Bronchus fibroblast of lung (primary cell): ENCODE data around the gene DDA1. TPM values are rescaled to one million over a fixed set of nuclear protein-coding genes. Genes with fewer than 3 reads are reported as not detected.

Experiments
- total RNA-seq: library from RNA; depleted of rRNA; stranded (reverse); fragments of >200 nt; gene quantifications from 2 replicates; pipeline ENCODE4 v1.2.3, GENCODE V29; 2015

DDA1 gene
- 30.3 and 41.0 TPM in 2 replicates for total RNA-seq

GRCh38 chr19:17309198-17309964 is at the start of gene DDA1:
Gene DDA1 (plus strand): TSS chr19:17309563. CDS start chr19:17309655, 92 bp downstream.

GRCh38 chr19:17264641-17264979 is 44.8 kb upstream of the DDA1 start, which contains the start of gene USHBP1:
Gene USHBP1 (minus strand): TSS chr19:17264745. CDS start chr19:17264299, 446 bp downstream.

GRCh38 chr19:17266975-17267788 is 42.2 kb upstream of the DDA1 start, which contains the start of gene BABAM1:
Gene BABAM1 (plus strand): TSS chr19:17267443. CDS start chr19:17268807, 1,364 bp downstream.

GRCh38 chr19:17281391-17282304 is 27.7 kb upstream of the DDA1 start, which contains the start of gene ANKLE1:
Gene ANKLE1 (plus strand): TSS chr19:17281901. CDS start chr19:17281921, 20 bp downstream.

GRCh38 chr19:17303167-17303939 is 6.0 kb upstream of the DDA1 start, which contains the start of gene ABHD8:
Gene ABHD8 (minus strand): TSS chr19:17303425. CDS start chr19:17301616, 1,809 bp downstream.

GRCh38 chr19:17305517-17306284 is 3.7 kb upstream of the DDA1 start, which contains the start of gene MRPL34:
Gene MRPL34 (plus strand): TSS chr19:17305872. CDS start chr19:17305893, 21 bp downstream.

GRCh38 chr19:17334414-17335409 is 25.3 kb downstream of the DDA1 start, which contains the start of gene ANO8:
Gene ANO8 (minus strand): TSS chr19:17334855. CDS start chr19:17334670, 185 bp downstream.

GRCh38 chr19:17336872-17337674 is 27.7 kb downstream of the DDA1 start, which contains the start of gene GTPBP3:
Gene GTPBP3 (plus strand): TSS chr19:17337553. CDS start chr19:17337612, 59 bp downstream.

Other genes with a start within 250 kb of the DDA1 start
- 11.9 and 12.4 TPM in 2 replicates for gene HAUS8, start 234.1 kb upstream of the DDA1 start, total RNA-seq
- gene MYO9B, start 233.8 kb upstream of the DDA1 start, total RNA-seq, result 48.4 and 52.9 TPM in 2 replicates
- 21.0 and 28.1 TPM in 2 replicates for gene USE1, start 94.2 kb upstream of the DDA1 start, total RNA-seq
- gene OCEL1, start 83.3 kb upstream of the DDA1 start, total RNA-seq, result 4.7 and 5.1 TPM in 2 replicates
- gene NR2F6, start 63.6 kb upstream of the DDA1 start, total RNA-seq, result 58.7 and 66.7 TPM in 2 replicates
- gene USHBP1, start 44.8 kb upstream of the DDA1 start, total RNA-seq, result not detected in 2 replicates
- gene BABAM1, start 42.1 kb upstream of the DDA1 start, total RNA-seq, result 114 and 121 TPM in 2 replicates
- 1.5 TPM in 2 replicates for gene ANKLE1, start 27.7 kb upstream of the DDA1 start, total RNA-seq
- 16.5 and 18.3 TPM in 2 replicates for gene ABHD8, start 6.1 kb upstream of the DDA1 start, total RNA-seq
- 94.0 and 119 TPM in 2 replicates for gene MRPL34, start 3.7 kb upstream of the DDA1 start, total RNA-seq
- 5.2 and 5.5 TPM in 2 replicates for gene ANO8, start 25.3 kb downstream of the DDA1 start, total RNA-seq
- gene GTPBP3, start 28.0 kb downstream of the DDA1 start, total RNA-seq, result 13.7 and 16.3 TPM in 2 replicates
- gene PLVAP, start 67.8 kb downstream of the DDA1 start, total RNA-seq, result not detected in 2 replicates
- not detected in 2 replicates for gene CCDC194, start 84.6 kb downstream of the DDA1 start, total RNA-seq
- gene BST2, start 96.1 kb downstream of the DDA1 start, total RNA-seq, result 1.6 TPM in 1 of 2 replicates, not detected in the other
- gene MVB12A, start 110.5 kb downstream of the DDA1 start, total RNA-seq, result 101 and 106 TPM in 2 replicates
- under 0.01 TPM in 1 of 2 replicates, not detected in the other for gene TMEM221, start 139.1 kb downstream of the DDA1 start, total RNA-seq
- not detected in 2 replicates for gene NXNL1, start 151.4 kb downstream of the DDA1 start, total RNA-seq
- 8.6 and 9.8 TPM in 2 replicates for gene SLC27A1, start 161.0 kb downstream of the DDA1 start, total RNA-seq
- 84.2 and 96.3 TPM in 2 replicates for gene PGLS, start 202.1 kb downstream of the DDA1 start, total RNA-seq
- gene COLGALT1, start 246.1 kb downstream of the DDA1 start, total RNA-seq, result 147 and 158 TPM in 2 replicates